ENCODE data around the gene SPATA31C1.
"Not testable (repeated sequence)": the region's sequence is repeated elsewhere in the genome, so short reads cannot be mapped to it uniquely, and the experiment has no call there.

DNA sequence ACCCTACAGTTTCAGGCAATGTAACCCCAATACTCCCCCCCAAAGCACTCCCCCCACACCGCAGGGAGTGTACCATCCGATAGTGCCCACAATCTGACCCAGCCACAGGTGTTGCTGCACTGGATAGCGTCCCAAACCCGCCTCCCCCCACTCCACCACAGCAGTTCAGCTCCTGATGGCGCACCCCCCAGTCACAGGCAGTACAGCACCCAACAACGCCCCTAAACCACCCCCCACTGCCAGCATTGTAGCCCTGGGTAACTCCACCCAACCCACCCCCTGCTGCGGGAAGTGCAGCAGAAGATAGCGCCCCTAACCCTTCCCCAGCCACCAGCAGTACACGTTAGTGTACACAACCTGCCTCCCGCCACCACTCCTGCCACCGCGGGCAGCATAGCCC is 20.6 kb downstream of the SPATA31C1 start:
- TF ChIP-seq, protein P1, sequence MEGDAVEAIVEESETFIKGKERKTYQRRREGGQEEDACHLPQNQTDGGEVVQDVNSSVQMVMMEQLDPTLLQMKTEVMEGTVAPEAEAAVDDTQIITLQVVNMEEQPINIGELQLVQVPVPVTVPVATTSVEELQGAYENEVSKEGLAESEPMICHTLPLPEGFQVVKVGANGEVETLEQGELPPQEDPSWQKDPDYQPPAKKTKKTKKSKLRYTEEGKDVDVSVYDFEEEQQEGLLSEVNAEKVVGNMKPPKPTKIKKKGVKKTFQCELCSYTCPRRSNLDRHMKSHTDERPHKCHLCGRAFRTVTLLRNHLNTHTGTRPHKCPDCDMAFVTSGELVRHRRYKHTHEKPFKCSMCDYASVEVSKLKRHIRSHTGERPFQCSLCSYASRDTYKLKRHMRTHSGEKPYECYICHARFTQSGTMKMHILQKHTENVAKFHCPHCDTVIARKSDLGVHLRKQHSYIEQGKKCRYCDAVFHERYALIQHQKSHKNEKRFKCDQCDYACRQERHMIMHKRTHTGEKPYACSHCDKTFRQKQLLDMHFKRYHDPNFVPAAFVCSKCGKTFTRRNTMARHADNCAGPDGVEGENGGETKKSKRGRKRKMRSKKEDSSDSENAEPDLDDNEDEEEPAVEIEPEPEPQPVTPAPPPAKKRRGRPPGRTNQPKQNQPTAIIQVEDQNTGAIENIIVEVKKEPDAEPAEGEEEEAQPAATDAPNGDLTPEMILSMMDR (IDR thresholded peaks at IDR 0.05; ENCODE audit: extremely low read depth in 1 of 2, insufficient read depth in 1 of 2, low read depth in 1 of 2, low read length in 2 of 2) = not testable (repeated sequence)
- TF ChIP-seq MYC (IDR thresholded peaks at IDR 0.05; ENCODE audit: low read depth, low read length); POLR2AphosphoS5 (IDR thresholded peaks at IDR 0.05; ENCODE audit: insufficient read depth, low read depth, low read length): not testable (repeated sequence)
- TF ChIP-seq, protein P2, sequence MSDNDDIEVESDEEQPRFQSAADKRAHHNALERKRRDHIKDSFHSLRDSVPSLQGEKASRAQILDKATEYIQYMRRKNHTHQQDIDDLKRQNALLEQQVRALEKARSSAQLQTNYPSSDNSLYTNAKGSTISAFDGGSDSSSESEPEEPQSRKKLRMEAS (IDR thresholded peaks at IDR 0.05; ENCODE audit: insufficient read depth, insufficient read length) = not testable (repeated sequence)
